Embryonic facial prominence (tissue), 1 donor: Measurements from ENCODE around the gene CXCR4.

Experiments used
- DNase-seq: peaks from one replicate; pipeline ENCODE4 v3.0.0-alpha.2; 2016; ENCODE audit errors: extremely low spot score

Gene CXCR4

GRCh38 chr2:136117909-136118818 is at the start of gene CXCR4:
Gene CXCR4, minus strand, starts transcription at chr2:136118149. Its CDS starts 89 bp downstream, at chr2:136118060.
- DNase-seq = peak; percentile 13

- DNase-seq = no peak
Measured at GRCh38 chr2:136164280-136164776, 46.4 kb upstream of the CXCR4 start.

GRCh38 chr2:136162438-136162837 is 44.5 kb upstream of the CXCR4 start:
- DNase-seq = no peak

- DNase-seq = no peak
Measured at GRCh38 chr2:136156411-136156810, 38.5 kb upstream of the CXCR4 start.

- no peak for DNase-seq
Measured at GRCh38 chr2:136154384-136154783, 36.4 kb upstream of the CXCR4 start.

GRCh38 chr2:136151021-136151971 is 33.3 kb upstream of the CXCR4 start:
- no peak for DNase-seq

- no peak for DNase-seq
Measured at GRCh38 chr2:136149011-136149410, 31.1 kb upstream of the CXCR4 start.

GRCh38 chr2:136146564-136146963 is 28.6 kb upstream of the CXCR4 start:
- DNase-seq = no peak

GRCh38 chr2:136143603-136144451 is 25.9 kb upstream of the CXCR4 start:
- no peak for DNase-seq

- DNase-seq = peak; percentile 26
Measured at GRCh38 chr2:136141510-136142149, 23.7 kb upstream of the CXCR4 start.

GRCh38 chr2:136139631-136140030 is 21.7 kb upstream of the CXCR4 start:
- DNase-seq = no peak

- no peak for DNase-seq
Measured at GRCh38 chr2:136137982-136138381, 20.0 kb upstream of the CXCR4 start.

- no peak for DNase-seq
Measured at GRCh38 chr2:136136931-136137330, 19.0 kb upstream of the CXCR4 start.

- no peak for DNase-seq
Measured at GRCh38 chr2:136135921-136136906, 18.3 kb upstream of the CXCR4 start.

GRCh38 chr2:136135462-136135861 is 17.5 kb upstream of the CXCR4 start:
- no peak for DNase-seq

- no peak for DNase-seq
Measured at GRCh38 chr2:136134126-136134525, 16.2 kb upstream of the CXCR4 start.

- DNase-seq = no peak
Measured at GRCh38 chr2:136133586-136133985, 15.6 kb upstream of the CXCR4 start.

GRCh38 chr2:136133176-136133575 is 15.2 kb upstream of the CXCR4 start:
- DNase-seq = no peak

GRCh38 chr2:136132825-136133155 is 14.8 kb upstream of the CXCR4 start:
- no peak for DNase-seq
